Measurements from ENCODE around the gene TMEM245.

- TF ChIP-seq CTCF (IDR thresholded peaks at IDR 0.05) (no peak), POLR2A (IDR thresholded peaks at IDR 0.05) (no peak)
These were observed 42.9 kb upstream of the TMEM245 start for GRCh38 chr9:109162677-109163076.
